Measurements from ENCODE around the gene SRGAP2C. TPM values are rescaled to one million over a fixed set of nuclear protein-coding genes. Genes with fewer than 3 reads are reported as not detected.
A peak's percentile ranks its signal among the peaks of the same experiment; 100 is the strongest.
"Not testable (repeated sequence)": the region's sequence is repeated elsewhere in the genome, so short reads cannot be mapped to it uniquely, and the experiment has no call there.

Gene SRGAP2C
- total RNA-seq, 3 donors from 2014 or later: 5.4 to 27.8 (median 12.3) TPM

DNA sequence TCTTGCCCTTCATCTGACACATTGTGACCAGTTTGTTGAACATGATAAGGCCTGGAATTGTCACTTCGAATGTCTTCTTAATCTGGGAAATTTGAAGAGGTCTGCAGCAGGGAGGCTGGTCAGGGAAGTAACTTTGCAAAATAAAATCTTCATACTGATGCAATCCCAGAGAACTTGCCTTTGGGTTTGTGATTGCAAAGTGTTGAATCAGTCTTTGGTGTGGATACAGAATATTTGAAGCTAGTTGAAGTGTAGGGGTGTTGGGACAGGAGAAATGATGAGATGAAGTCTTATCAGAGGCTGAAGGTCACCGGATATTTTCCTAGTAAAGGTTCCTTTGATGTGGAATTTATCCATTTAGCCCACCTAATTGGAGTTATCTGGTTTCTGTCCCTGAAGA is 42.1 kb downstream of the SRGAP2C start:
- H3K36me3 ChIP-seq (ENCODE audit: low read depth); H3K4me1 ChIP-seq (ENCODE audit: low read depth); H3K4me3 ChIP-seq; DNase-seq; intact Hi-C loops (cut with DNase I, micrococcal nuclease); ATAC-seq; H3K9me3 ChIP-seq: not testable (repeated sequence)

DNA sequence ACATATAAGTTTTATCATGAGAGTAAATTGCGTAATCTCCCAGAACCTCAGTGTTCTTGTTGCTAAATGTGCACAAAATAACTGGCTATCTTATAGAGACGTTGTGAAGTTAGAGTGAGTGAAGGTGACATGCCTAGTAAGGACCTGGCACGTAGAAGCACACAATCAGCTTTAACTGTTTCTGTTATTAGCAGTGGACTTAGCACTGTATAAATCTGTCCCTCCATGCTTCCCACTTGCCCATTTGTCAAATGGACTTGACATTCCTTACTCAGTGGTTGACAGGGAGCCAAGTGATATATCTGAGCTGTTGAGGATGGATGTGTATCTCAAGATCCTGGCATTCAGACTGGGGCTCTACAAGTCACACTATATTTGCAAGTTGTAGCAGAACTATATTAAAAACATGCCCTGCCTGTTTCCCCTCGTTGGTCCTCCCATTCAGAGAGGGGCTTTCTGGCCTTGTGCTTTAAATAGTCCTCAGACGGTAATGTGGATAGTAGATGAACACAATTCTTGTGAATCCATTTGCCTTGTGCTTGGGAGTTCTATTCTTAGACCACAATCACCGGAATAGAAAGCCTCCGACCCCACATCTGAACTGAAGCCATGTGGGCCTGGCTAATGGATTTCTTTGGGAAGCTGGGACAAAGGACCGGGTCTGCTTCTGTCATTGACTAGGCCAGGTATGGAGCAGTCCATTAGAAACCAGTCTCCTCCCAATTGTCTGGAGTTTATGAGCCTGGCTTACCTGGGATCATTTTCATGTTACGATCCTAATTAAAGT is 43.0 kb downstream of the SRGAP2C start:
- not testable (repeated sequence) for H3K4me3 ChIP-seq, ATAC-seq, DNase-seq

DNA sequence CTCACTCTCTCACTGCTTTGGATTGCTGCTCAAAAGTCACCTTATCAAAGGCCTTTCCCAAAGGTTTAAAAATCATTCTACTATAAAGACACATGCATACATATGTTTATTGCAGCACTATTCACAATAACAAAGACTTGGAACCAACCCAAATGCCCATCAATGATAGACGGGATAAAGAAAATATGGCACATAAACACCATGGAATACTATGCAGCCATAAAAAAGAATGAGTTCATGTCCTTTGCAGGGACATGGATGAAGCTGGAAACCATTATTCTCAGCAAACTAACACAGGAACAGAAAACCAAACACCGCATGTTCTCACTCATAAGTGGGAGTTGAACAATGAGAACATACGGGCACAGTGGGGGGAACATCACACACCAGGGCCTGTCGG is 45.9 kb downstream of the SRGAP2C start:
- ATAC-seq; intact Hi-C loops (cut with DNase I, micrococcal nuclease); DNase-seq; H3K4me3 ChIP-seq; H3K4me1 ChIP-seq (ENCODE audit: low read depth); H3K9me3 ChIP-seq; H3K36me3 ChIP-seq (ENCODE audit: low read depth): not testable (repeated sequence)

More for the DNA sequence above, 43.0 kb downstream of the SRGAP2C start:
- H3K4me1 ChIP-seq (ENCODE audit: low read depth); intact Hi-C loops (cut with DNase I, micrococcal nuclease); H3K36me3 ChIP-seq (ENCODE audit: low read depth); H3K9me3 ChIP-seq: not testable (repeated sequence)

DNA sequence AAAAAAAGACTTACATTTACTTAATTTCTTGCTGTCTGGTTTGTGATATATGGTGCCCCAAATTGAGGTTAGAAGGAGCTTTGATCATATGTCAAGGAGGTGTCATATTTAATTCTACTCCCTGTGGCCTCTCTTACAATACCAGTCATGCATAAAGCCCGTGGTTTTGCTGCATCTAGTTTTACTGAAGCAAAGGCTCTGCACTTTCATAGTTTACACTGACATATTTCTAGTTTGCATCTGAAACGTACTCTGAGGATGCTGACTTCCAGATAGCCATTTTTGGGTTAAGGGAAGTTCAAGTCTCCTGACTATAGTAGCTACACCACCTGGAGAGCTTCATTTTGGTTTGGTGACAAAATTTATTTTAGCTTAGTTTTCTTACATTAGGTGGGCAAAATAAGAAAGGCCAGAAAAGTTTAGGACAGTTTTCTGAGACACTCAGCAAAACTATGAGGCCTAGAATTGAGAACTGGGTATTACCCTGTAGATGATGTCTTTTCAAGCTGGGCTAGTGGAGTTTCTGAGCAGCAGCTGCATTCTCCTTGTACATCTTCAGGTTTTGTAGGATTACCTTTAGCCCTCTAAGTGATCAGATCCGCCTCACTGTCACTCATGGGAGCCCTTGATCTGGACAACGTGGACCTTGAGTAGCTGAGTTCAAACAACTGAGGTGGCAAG is 47.8 kb downstream of the SRGAP2C start:
- H3K36me3 ChIP-seq (ENCODE audit: low read depth); H3K4me1 ChIP-seq (ENCODE audit: low read depth); DNase-seq; intact Hi-C loops (cut with DNase I, micrococcal nuclease); H3K9me3 ChIP-seq; H3K4me3 ChIP-seq: not testable (repeated sequence)
- ATAC-seq: peak; percentile 39

DNA sequence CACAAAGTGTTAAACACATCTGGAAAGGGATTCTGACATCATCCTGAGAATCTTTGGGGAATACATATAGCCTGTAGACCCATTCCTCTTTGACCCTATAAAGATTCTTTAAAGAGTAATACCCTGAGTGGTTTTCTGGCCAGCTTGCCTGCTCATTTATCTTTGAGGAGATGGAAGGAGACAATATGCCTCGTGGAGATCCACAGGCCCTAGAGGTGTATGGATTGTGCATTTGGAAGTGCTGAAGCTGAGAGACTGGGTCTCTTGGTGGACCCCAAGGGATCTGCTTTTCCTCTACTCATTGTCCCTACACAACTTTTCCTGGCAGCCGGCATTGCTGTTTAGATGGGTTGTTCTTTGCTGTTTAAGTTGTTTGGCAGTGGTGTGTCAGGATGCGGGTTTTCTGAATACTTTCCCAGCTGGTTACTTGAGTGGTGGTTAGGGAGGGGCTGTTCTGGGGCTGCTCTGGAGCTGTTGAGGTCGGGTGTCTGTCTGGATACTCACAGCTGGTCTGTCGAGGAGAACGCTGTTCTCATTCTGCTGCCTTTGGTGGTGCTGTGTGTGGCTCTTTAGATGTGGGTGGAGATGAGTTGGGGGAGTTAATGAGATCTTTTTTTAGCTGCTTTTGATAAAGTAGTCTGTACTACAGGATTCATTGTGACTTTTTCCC is 49.5 kb downstream of the SRGAP2C start:
- DNase-seq; H3K4me1 ChIP-seq (ENCODE audit: low read depth); H3K4me3 ChIP-seq; H3K9me3 ChIP-seq; H3K36me3 ChIP-seq (ENCODE audit: low read depth); intact Hi-C loops (cut with DNase I, micrococcal nuclease); ATAC-seq: not testable (repeated sequence)

GRCh38 chr1:121238384-121238783 is 53.6 kb downstream of the SRGAP2C start:
- H3K4me3 ChIP-seq; H3K9me3 ChIP-seq; H3K36me3 ChIP-seq (ENCODE audit: low read depth); DNase-seq; intact Hi-C loops (cut with DNase I, micrococcal nuclease); H3K4me1 ChIP-seq (ENCODE audit: low read depth): not testable (repeated sequence)
- ATAC-seq: peak; percentile 57

GRCh38 chr1:121243913-121244312 is 59.1 kb downstream of the SRGAP2C start:
- ATAC-seq; H3K9me3 ChIP-seq; H3K4me1 ChIP-seq (ENCODE audit: low read depth); H3K36me3 ChIP-seq (ENCODE audit: low read depth); intact Hi-C loops (cut with DNase I, micrococcal nuclease); H3K4me3 ChIP-seq; DNase-seq: not testable (repeated sequence)

DNA sequence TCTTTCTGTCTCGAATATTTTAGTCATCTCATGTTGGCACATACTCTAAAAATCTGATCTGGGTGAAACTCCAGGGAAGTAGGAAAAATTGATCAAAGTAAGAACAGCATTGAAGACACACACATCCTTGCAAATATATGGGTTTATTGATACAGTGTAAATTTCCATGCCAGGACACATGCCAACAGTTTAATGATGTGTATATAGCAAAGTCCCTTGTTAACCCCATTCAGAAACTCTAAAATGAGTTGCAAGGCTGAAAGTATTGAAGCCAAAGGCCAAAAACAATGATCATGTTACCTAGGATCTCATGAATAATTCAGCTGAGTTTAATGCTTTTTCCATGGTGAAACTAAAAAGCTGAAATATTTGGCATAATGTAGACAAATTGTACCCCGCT is 61.6 kb downstream of the SRGAP2C start:
- H3K36me3 ChIP-seq (ENCODE audit: low read depth); ATAC-seq; H3K9me3 ChIP-seq; intact Hi-C loops (cut with DNase I, micrococcal nuclease); H3K4me1 ChIP-seq (ENCODE audit: low read depth); H3K4me3 ChIP-seq; DNase-seq: not testable (repeated sequence)

- H3K4me3 ChIP-seq; H3K4me1 ChIP-seq (ENCODE audit: low read depth); H3K9me3 ChIP-seq; H3K36me3 ChIP-seq (ENCODE audit: low read depth); intact Hi-C loops (cut with DNase I, micrococcal nuclease); ATAC-seq; DNase-seq: not testable (repeated sequence)
These were observed 67.9 kb downstream of the SRGAP2C start for GRCh38 chr1:121252656-121253055.

DNA sequence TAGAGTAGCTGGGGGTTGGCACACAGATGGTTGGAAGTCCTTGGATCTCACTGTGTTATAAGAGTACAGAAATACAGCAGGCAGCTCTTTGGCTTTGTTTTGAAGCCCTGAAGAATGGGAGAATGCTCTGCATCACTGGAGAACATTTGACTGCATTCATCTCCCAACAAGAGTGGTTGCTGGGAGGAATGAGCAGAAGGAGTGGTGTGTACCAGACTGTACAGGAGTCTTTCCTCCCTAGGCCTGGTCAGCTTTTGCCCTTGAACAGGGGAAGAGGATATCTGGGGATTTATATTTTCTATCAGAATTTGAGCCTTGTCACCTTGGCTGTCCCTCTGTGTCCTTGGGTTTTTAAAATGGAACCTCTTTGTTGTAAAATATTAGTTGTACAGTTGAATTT is 69.8 kb downstream of the SRGAP2C start:
- H3K36me3 ChIP-seq (ENCODE audit: low read depth); H3K4me1 ChIP-seq (ENCODE audit: low read depth); H3K4me3 ChIP-seq; DNase-seq; ATAC-seq; intact Hi-C loops (cut with DNase I, micrococcal nuclease); H3K9me3 ChIP-seq: not testable (repeated sequence)

GRCh38 chr1:121257632-121258031 is 72.9 kb downstream of the SRGAP2C start:
- intact Hi-C loops (cut with DNase I, micrococcal nuclease); ATAC-seq; H3K4me3 ChIP-seq; H3K9me3 ChIP-seq; H3K36me3 ChIP-seq (ENCODE audit: low read depth); DNase-seq; H3K4me1 ChIP-seq (ENCODE audit: low read depth): not testable (repeated sequence)

GRCh38 chr1:121258134-121258533 is 73.4 kb downstream of the SRGAP2C start:
- intact Hi-C loops (cut with DNase I, micrococcal nuclease): not testable (repeated sequence)

GRCh38 chr1:121260205-121260604 is 75.4 kb downstream of the SRGAP2C start:
- H3K4me3 ChIP-seq; H3K4me1 ChIP-seq (ENCODE audit: low read depth); ATAC-seq; H3K9me3 ChIP-seq; intact Hi-C loops (cut with DNase I, micrococcal nuclease); DNase-seq; H3K36me3 ChIP-seq (ENCODE audit: low read depth): not testable (repeated sequence)

More at GRCh38 chr1:121258134-121258533, 73.4 kb downstream of the SRGAP2C start:
- not testable (repeated sequence) for H3K36me3 ChIP-seq (ENCODE audit: low read depth); H3K9me3 ChIP-seq; H3K4me1 ChIP-seq (ENCODE audit: low read depth); DNase-seq; H3K4me3 ChIP-seq; ATAC-seq

GRCh38 chr1:121262163-121262562 is 77.4 kb downstream of the SRGAP2C start:
- H3K4me3 ChIP-seq; intact Hi-C loops (cut with DNase I, micrococcal nuclease); DNase-seq; H3K4me1 ChIP-seq (ENCODE audit: low read depth); H3K9me3 ChIP-seq; H3K36me3 ChIP-seq (ENCODE audit: low read depth): not testable (repeated sequence)
- peak; percentile 39 for ATAC-seq

All from mucosa of descending colon (tissue), 3 donors.